ENCODE data around the gene PDLIM1. TPM values are rescaled to one million over a fixed set of nuclear protein-coding genes. Genes with fewer than 3 reads are reported as not detected.

The PDLIM1 gene
- total RNA-seq, 2 donors from 2014 or later: 0.42 to 3.5 TPM

DNA sequence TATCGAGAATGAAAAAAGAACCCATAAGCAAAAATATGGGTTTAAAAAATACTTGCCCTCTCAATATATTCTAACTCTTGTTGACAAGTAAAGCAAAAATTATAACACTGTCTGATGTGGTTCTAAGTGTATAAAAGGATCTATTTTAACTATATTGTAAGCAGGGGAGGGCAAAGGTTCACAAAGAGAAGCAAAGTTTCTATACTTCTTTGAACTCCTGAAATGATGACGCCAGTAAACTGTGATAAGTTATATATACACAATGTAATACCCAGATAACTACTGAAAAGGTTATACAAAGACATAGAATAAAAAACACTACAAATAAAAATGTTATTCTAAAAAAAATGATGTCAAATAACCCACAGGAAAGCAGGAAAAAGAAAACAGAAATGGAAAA is 37.1 kb downstream of the PDLIM1 start:
- no peak for ATAC-seq (replicated peaks)
- peaks cover 21% of the 10 kb centered on the region for H3K27me3 Mint-ChIP-seq
- no peaks in the 10 kb centered on the region for H3K36me3 Mint-ChIP-seq (ENCODE audit: low read depth)
- no peaks in the 10 kb centered on the region for H3K4me1 Mint-ChIP-seq
- no peak overlapping the region for H3K4me3 Mint-ChIP-seq
- H3K27ac Mint-ChIP-seq: no peak overlapping the region
- peaks cover 4% of the 10 kb centered on the region for H3K9me3 Mint-ChIP-seq

DNA sequence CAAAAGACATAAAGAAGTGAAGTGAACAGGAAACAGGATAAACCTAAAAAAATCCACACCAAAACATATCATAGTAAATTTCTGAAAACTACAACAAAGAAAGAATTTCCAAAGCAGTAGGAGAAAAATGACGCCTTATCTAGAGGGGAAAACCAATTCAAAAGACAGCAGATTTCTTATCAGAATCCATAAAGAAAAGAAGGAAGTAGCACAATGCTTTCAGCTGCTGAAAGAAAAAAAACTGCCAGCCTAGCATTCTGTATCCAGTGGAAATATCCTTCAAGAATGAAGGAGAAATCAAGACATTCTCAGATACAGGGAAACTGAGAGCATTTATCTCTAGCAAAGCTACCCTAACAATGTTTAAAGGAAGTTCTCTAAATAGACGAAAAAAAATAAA is 37.8 kb downstream of the PDLIM1 start:
- Mint-ChIP-seq H3K9me3 (peaks cover 4% of the 10 kb centered on the region), H3K4me3 (no peak overlapping the region), H3K27ac (no peak overlapping the region), H3K4me1 (no peaks in the 10 kb centered on the region), H3K27me3 (peaks cover 21% of the 10 kb centered on the region), H3K36me3 (ENCODE audit: low read depth) (no peaks in the 10 kb centered on the region)
- ATAC-seq (replicated peaks): no peak

DNA sequence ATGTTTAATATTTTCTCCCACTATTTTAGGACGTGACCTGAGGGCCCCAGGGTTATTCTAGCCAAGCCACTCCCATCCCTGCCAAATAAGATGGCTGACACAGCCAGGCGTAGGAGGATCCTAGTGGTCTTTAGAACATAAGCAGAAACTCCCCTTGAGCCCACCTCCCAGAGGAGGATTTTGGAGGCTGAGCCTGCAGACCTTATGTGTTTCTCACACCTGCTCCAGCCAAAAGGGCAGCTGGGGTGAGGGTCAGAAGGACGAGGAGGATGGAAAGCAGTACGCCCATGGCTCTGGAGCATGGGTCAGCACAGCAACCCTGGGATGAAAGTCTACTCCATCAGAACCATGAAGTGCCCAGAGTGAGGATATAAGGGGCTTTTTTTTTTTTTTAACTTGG is 39.9 kb downstream of the PDLIM1 start:
- Mint-ChIP-seq H3K27ac (no peak overlapping the region), H3K27me3 (peaks cover 21% of the 10 kb centered on the region), H3K4me1 (no peaks in the 10 kb centered on the region), H3K4me3 (no peak overlapping the region), H3K9me3 (peaks cover 3% of the 10 kb centered on the region), H3K36me3 (ENCODE audit: low read depth) (no peaks in the 10 kb centered on the region)
- no peak for ATAC-seq (replicated peaks)

DNA sequence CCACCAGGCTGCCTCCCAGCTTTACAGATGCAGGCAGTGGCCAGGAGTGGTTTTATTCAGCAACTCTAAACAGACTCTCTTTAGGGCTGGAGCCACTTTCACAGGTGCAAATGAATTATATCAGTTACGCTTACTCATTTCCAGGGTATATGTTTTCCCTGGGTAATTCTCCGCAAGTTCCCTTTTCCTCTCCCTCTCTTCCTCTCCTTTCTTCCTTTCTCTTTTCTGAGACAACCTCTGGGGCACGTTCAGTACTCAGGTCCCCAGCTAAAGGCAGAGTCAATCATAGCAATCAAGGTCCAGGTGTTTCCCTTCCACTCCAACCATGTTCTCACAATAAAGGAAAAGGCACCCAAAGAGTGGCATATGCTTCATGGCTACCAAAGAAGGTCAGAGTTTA is 41.3 kb downstream of the PDLIM1 start:
- H3K9me3 Mint-ChIP-seq: no peaks in the 10 kb centered on the region
- H3K27ac Mint-ChIP-seq: no peak overlapping the region

DNA sequence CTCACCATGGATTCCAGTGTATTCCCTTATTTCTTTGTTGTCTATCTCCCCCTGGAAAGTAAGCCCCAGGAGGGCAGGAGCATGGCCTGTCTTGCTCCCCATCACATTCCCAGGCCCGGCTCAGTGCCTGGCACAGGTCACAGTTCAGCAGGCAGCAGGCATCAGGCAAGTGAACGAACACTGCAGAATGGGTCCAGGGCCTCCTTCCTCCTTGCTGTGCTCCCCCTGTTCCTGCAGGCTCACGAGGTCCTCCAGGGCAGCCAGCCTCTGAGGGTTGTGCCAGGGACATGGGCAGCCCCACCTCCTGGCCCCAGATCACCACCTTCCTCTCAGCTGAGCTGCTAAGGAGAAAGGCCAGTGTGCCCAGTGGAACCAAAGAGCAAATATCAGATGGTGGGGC is 41.8 kb downstream of the PDLIM1 start:
- ATAC-seq (replicated peaks): no peak
- Mint-ChIP-seq H3K27me3 (peaks cover 21% of the 10 kb centered on the region), H3K27ac (no peak overlapping the region), H3K4me3 (no peak overlapping the region), H3K4me1 (no peaks in the 10 kb centered on the region), H3K36me3 (ENCODE audit: low read depth) (no peaks in the 10 kb centered on the region), H3K9me3 (no peaks in the 10 kb centered on the region)

More for the DNA sequence above, 41.3 kb downstream of the PDLIM1 start:
- H3K36me3 Mint-ChIP-seq (ENCODE audit: low read depth): no peaks in the 10 kb centered on the region
- H3K4me1 Mint-ChIP-seq: no peaks in the 10 kb centered on the region
- H3K27me3 Mint-ChIP-seq: peaks cover 21% of the 10 kb centered on the region
- no peak for ATAC-seq (replicated peaks)
- H3K4me3 Mint-ChIP-seq: no peak overlapping the region

GRCh38 chr10:95247881-95248583 is 42.8 kb downstream of the PDLIM1 start:
- no peak for ATAC-seq (replicated peaks)
- no peaks in the 10 kb centered on the region for H3K4me1 Mint-ChIP-seq
- H3K4me3 Mint-ChIP-seq: no peak overlapping the region
- no peaks in the 10 kb centered on the region for H3K36me3 Mint-ChIP-seq (ENCODE audit: low read depth)
- no peak overlapping the region for H3K27ac Mint-ChIP-seq
- H3K27me3 Mint-ChIP-seq: peaks cover 25% of the 10 kb centered on the region
- no peaks in the 10 kb centered on the region for H3K9me3 Mint-ChIP-seq

DNA sequence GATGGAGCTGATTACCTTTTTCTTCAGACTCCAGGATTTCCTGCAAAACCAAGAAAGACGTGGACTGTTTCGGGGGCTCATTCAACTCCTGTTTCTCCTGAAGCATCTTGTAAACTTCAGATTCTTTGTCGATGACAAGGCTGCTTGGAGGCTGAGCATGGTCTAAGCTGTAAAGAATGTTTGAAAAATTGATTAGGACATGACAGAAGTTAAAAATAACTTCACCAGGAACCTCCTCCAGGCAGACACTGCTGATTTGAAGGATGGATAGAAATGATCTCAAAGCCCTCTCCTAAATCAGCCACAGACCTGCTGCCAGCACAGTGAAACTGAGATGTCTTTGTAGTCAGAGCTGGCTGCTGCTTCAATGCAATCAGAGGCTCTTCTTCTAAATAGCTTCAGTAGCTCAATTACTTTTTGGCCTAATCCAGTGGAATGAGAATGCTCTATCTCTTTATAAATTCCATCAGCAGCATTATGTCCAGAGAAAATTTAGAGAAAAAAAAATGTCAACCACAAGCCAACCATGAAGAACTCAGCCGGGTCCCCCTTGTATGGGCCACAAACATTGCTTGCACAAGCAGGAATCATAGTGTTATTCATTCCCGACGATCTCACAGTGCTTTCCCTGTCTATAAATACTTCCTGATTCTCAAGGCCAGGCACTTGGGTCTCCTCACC is 43.5 kb downstream of the PDLIM1 start:
- Mint-ChIP-seq H3K9me3 (no peaks in the 10 kb centered on the region), H3K4me1 (no peaks in the 10 kb centered on the region), H3K4me3 (no peak overlapping the region), H3K36me3 (ENCODE audit: low read depth) (no peaks in the 10 kb centered on the region), H3K27me3 (peaks cover 19% of the 10 kb centered on the region), H3K27ac (no peak overlapping the region)
- ATAC-seq (replicated peaks): no peak

GRCh38 chr10:95246582-95247051 is 44.2 kb downstream of the PDLIM1 start:
- Mint-ChIP-seq H3K36me3 (ENCODE audit: low read depth) (no peaks in the 10 kb centered on the region), H3K4me3 (no peak overlapping the region), H3K27me3 (peaks cover 16% of the 10 kb centered on the region), H3K9me3 (no peaks in the 10 kb centered on the region), H3K27ac (no peak overlapping the region), H3K4me1 (no peaks in the 10 kb centered on the region)
- ATAC-seq (replicated peaks): peak; percentile 33

- no peak overlapping the region for H3K4me3 Mint-ChIP-seq
- H3K27ac Mint-ChIP-seq: no peak overlapping the region
- no peaks in the 10 kb centered on the region for H3K9me3 Mint-ChIP-seq
- no peaks in the 10 kb centered on the region for H3K4me1 Mint-ChIP-seq
- peaks cover 12% of the 10 kb centered on the region for H3K27me3 Mint-ChIP-seq
- no peaks in the 10 kb centered on the region for H3K36me3 Mint-ChIP-seq (ENCODE audit: low read depth)
- ATAC-seq (replicated peaks): peak; percentile 52
Observed at GRCh38 chr10:95245425-95246055, 45.3 kb downstream of the PDLIM1 start.

DNA sequence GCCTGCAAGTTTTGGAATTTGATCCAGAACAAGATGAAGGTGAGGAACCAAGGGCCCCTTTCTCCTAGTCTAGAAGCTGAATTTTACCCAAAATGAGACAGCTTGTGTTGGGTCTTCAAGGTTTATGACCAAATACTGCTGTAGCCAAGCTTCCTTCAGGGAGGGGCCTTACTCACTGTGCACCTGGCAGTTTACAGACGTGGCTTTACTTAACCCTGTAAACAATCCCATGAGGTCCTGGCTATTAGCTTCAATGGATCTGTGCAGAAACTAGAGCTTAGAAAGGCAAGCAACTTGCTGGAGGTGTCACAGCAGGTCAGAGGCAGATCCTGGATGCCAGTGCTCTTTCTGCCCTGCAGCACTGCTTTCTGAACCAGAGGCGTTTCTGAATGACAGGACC is 46.7 kb downstream of the PDLIM1 start:
- ATAC-seq (replicated peaks): no peak
- H3K4me1 Mint-ChIP-seq: no peaks in the 10 kb centered on the region
- H3K9me3 Mint-ChIP-seq: no peaks in the 10 kb centered on the region
- no peaks in the 10 kb centered on the region for H3K36me3 Mint-ChIP-seq (ENCODE audit: low read depth)
- H3K27ac Mint-ChIP-seq: no peak overlapping the region
- H3K4me3 Mint-ChIP-seq: no peak overlapping the region
- peaks cover 12% of the 10 kb centered on the region for H3K27me3 Mint-ChIP-seq

GRCh38 chr10:95243318-95243617 is 47.5 kb downstream of the PDLIM1 start:
- ATAC-seq (replicated peaks): no peak
- Mint-ChIP-seq H3K4me1 (no peaks in the 10 kb centered on the region), H3K27me3 (peaks cover 10% of the 10 kb centered on the region), H3K4me3 (no peak overlapping the region), H3K36me3 (ENCODE audit: low read depth) (no peaks in the 10 kb centered on the region), H3K9me3 (no peaks in the 10 kb centered on the region), H3K27ac (no peak overlapping the region)

DNA sequence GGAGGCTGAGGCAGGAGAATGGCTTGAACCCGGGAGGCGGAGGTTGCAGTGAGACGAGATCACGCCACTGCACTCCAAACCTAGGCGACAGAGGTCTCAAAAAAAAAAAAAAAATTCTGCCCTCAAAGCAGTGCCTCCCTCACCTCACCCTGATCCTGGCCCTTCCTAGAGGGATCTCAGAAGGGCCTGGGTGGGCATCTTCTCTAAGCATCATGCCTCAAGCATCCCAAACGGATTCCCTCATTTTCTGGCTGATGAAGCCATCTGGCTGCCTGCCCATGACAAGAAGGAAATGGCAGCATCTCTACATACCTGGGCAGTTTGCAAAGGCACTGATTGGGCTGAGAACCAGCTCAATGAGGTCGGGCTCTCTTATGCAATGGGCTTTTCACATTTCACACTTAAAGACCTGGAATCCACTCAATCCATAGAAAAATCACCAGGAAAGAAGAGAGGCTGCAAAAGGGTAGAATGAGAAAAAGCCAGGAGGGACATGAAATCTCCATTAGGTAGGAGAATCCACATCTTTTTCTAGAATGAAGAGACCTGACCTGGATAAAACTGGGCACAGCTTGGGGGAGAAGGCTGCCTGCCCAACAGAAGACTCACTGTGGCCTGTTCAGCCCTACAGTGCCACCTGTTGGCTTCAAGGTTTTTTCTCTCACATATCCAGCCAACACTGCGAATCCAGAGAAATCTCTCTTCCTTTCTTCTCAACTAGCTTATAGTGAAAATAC is 48.1 kb downstream of the PDLIM1 start:
- H3K27ac Mint-ChIP-seq: no peak overlapping the region
- no peaks in the 10 kb centered on the region for H3K4me1 Mint-ChIP-seq
- H3K36me3 Mint-ChIP-seq (ENCODE audit: low read depth): no peaks in the 10 kb centered on the region
- peak; percentile 57 for ATAC-seq (replicated peaks)
- peaks cover 10% of the 10 kb centered on the region for H3K27me3 Mint-ChIP-seq
- H3K9me3 Mint-ChIP-seq: no peaks in the 10 kb centered on the region
- no peak overlapping the region for H3K4me3 Mint-ChIP-seq

- Mint-ChIP-seq H3K36me3 (ENCODE audit: low read depth) (no peaks in the 10 kb centered on the region), H3K27me3 (peaks cover 14% of the 10 kb centered on the region), H3K4me3 (no peak overlapping the region), H3K4me1 (no peaks in the 10 kb centered on the region), H3K27ac (no peak overlapping the region), H3K9me3 (no peaks in the 10 kb centered on the region)
- no peak for ATAC-seq (replicated peaks)
Observed at GRCh38 chr10:95241533-95241932, 49.3 kb downstream of the PDLIM1 start.

DNA sequence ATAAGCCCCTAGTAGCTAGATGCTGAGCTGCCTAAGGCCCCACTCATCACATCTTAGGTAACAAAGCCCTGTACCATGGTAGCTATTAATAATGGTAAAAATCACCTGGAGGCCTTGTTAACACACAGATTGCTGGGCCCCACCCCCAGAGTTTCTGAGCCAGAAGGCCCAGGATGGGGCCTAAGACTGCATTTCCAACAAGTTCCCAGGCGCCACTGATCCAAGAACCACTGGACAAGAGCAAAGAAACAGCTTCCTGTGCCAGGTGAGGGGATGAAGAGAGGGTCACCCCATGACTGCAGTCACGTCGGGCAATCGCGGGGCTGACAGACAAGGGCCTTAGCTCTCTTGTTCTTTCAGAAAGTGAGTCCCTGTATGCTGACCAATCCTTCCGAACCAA is 50.0 kb downstream of the PDLIM1 start:
- Mint-ChIP-seq H3K9me3 (no peaks in the 10 kb centered on the region), H3K4me3 (no peak overlapping the region), H3K4me1 (no peaks in the 10 kb centered on the region), H3K27me3 (peaks cover 13% of the 10 kb centered on the region), H3K36me3 (ENCODE audit: low read depth) (no peaks in the 10 kb centered on the region), H3K27ac (no peak overlapping the region)
- ATAC-seq (replicated peaks): no peak

Measured in activated T-helper 17 cell treated with anti-CD3 and anti-CD28 coated beads, Interleukin-2, amount 50 U/mL, for 72 hours (primary cell).